SK-N-MC (cell line): ENCODE measurements around the gene CHRNA4.

Source experiments
- DNase-seq: peaks from one replicate; pipeline ENCODE4 v3.0.0-alpha.2; 2011; ENCODE audit warnings: low read depth, low spot score
- H3K27ac ChIP-seq: fragments of 200-600 bp; sonication (generic); 2 replicates; pipeline ENCODE4 v1.5.1; 2016; ENCODE audit warnings: mixed run types
- H3K36me3 ChIP-seq: fragments of 200-600 bp; sonication (generic); 2 replicates; pipeline ENCODE4 v1.6.1; 2017; ENCODE audit warnings: antibody characterized with exemption, low read length, mixed read lengths; ENCODE audit not compliant: insufficient read depth
- H3K4me3 ChIP-seq: fragments of 200-600 bp; sonication (generic); 2 replicates; pipeline ENCODE4 v1.5.1; 2016
- H3K9ac ChIP-seq: fragments of 200-600 bp; sonication (generic); 2 replicates; pipeline ENCODE4 v1.8.0; 2017; ENCODE audit warnings: mixed run types, mixed read lengths; ENCODE audit not compliant: insufficient read length
- H3K9me3 ChIP-seq: fragments of 200-600 bp; sonication (generic); 2 replicates; pipeline ENCODE4 v1.6.1; 2017; ENCODE audit warnings: low read depth, mild to moderate bottlenecking, antibody characterized with exemption, low read length, moderate library complexity, mixed read lengths
- EZH2 ChIP-seq: fragments of 200-600 bp; sonication (generic); IDR thresholded peaks from one replicate; pipeline ENCODE4 v1.6.1; 2017; ENCODE audit warnings: antibody characterized with exemption
- FOXP2 ChIP-seq: optimal IDR thresholded peaks from 2 replicates; pipeline ENCODE3; 2011; ENCODE audit warnings: mild to moderate bottlenecking, moderate library complexity; ENCODE audit not compliant: insufficient read depth; ENCODE audit errors: extremely low read length, control extremely low read depth
- POLR2AphosphoS5 ChIP-seq: IDR thresholded peaks from 2 replicates; pipeline ENCODE4 v1.6.1; 2012; ENCODE audit warnings: mild to moderate bottlenecking, low read depth, low read length, borderline replicate concordance

CHRNA4 gene

DNA sequence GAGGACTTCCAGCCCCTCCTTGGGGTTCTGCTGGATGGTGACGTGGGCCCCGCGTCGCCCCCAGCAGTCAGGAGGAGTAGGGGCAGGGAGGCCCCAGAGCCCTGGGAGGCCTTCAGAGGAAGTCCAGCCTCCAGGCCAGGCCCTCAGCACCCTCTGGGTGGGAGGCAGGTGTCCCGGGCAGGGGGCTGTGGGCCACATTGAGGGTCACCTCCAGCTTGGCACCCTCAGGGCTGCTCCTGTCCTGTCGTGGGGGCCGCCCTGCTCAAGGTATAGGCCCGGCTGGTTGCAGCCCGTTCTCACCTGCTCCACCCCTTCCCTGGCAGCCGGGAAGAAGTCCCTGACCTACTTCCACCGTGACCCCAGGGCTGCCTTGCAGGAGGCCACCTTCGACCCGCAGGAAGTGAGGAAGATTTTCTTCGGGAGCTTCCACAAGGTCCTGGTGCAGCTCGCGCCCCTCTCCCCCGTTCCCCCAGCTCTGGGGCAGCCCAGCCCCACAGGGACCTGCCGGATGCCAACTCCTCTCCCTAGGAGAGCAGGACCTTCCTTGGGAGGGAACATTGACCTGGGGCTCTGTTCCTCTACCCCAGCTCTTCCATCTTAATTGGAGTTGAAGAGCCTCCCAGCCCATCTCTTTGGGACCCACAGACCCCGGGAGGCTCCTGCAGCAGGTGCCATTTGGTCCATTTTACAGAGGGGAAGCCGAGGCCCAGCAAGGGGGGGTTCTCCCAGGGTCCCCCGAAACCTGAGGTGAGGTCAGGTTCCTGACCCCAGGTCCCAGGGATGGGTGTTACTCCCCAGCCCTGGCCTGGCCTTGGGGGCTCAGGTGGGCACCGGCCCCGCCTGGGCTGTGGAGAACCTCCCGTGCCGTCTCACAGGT, 41.7 kb downstream of the CHRNA4 start:
- Histone ChIP-seq H3K36me3 (no peaks in the 10 kb centered on the region), H3K9me3 (no peaks in the 10 kb centered on the region), H3K27ac (no peak overlapping the region), H3K9ac (no peak overlapping the region), H3K4me3 (no peak overlapping the region)
- no peak for DNase-seq
- no peak for TF ChIP-seq EZH2
- TF ChIP-seq FOXP2, result no peak
- no peak for TF ChIP-seq POLR2AphosphoS5

- Histone ChIP-seq H3K9ac (no peak overlapping the region), H3K9me3 (no peaks in the 10 kb centered on the region), H3K27ac (no peak overlapping the region), H3K4me3 (no peak overlapping the region), H3K36me3 (no peaks in the 10 kb centered on the region)
- TF ChIP-seq POLR2AphosphoS5, result no peak
- no peak for TF ChIP-seq FOXP2
- no peak for TF ChIP-seq EZH2
- DNase-seq, result no peak
Observed at GRCh38 chr20:63318391-63319163, 42.6 kb downstream of the CHRNA4 start.

GRCh38 chr20:63317601-63318291, 43.4 kb downstream of the CHRNA4 start:
- TF ChIP-seq POLR2AphosphoS5, result no peak
- no peak for TF ChIP-seq FOXP2
- TF ChIP-seq EZH2, result no peak
- no peaks in the 10 kb centered on the region for H3K9me3 ChIP-seq
- no peak overlapping the region for H3K27ac ChIP-seq
- DNase-seq, result no peak
- no peaks in the 10 kb centered on the region for H3K36me3 ChIP-seq
- H3K4me3 ChIP-seq, result no peak overlapping the region
- H3K9ac ChIP-seq, result no peak overlapping the region

DNA sequence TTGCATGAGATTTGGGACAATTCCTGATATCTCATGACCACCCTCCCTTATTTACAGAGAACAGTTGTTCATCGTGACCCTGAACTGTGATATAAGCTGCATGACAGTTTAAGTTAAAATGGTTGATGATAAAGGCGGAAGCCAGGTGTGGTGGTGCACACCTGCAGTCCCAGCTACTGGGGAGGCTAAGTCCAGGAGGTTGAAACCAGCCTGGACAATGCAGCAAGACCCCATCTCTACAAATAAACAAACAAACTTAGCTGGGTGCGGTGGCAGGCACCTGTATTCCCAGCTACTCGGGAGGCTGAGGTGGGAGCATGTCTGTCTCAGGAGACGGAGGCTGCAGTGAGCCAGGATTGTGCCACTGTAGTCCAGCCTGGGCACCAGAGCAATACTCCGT, 44.1 kb downstream of the CHRNA4 start:
- no peaks in the 10 kb centered on the region for H3K9me3 ChIP-seq
- no peak overlapping the region for H3K4me3 ChIP-seq
- DNase-seq, result no peak
- H3K27ac ChIP-seq, result no peak overlapping the region
- H3K9ac ChIP-seq, result no peak overlapping the region
- H3K36me3 ChIP-seq, result no peaks in the 10 kb centered on the region
- TF ChIP-seq EZH2 (no peak), FOXP2 (no peak), POLR2AphosphoS5 (no peak)

DNA sequence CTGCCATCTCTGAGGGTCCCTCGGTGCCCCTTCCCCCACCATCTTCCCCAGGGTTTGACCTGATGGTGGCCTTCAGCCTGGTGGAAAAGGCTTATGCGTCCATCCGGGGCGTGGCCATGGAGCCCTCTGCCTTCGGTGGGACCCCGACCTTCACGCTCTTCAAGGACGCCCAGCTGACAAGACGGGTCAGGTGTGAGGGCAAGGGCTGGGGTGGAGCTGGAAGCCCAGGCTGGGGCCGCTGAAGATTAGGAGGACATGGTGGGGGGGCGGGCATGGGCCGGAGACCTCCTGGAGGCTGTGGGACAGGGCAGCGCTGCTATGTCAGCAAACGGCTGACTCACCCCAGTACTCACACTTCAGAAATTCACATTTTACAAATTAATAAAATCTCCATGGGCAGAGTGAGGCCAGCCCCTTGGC, 44.6 kb downstream of the CHRNA4 start:
- Histone ChIP-seq H3K36me3 (no peaks in the 10 kb centered on the region), H3K9me3 (no peaks in the 10 kb centered on the region), H3K9ac (no peak overlapping the region), H3K4me3 (no peak overlapping the region), H3K27ac (no peak overlapping the region)
- TF ChIP-seq POLR2AphosphoS5 (no peak), FOXP2 (no peak), EZH2 (no peak)
- DNase-seq, result no peak

GRCh38 chr20:63315731-63316491, 45.2 kb downstream of the CHRNA4 start:
- Histone ChIP-seq H3K4me3 (no peak overlapping the region), H3K27ac (no peak overlapping the region), H3K9ac (no peak overlapping the region), H3K36me3 (no peaks in the 10 kb centered on the region), H3K9me3 (no peaks in the 10 kb centered on the region)
- no peak for TF ChIP-seq POLR2AphosphoS5
- TF ChIP-seq EZH2, result no peak
- TF ChIP-seq FOXP2, result no peak
- DNase-seq, result no peak

GRCh38 chr20:63315240-63315689, 45.9 kb downstream of the CHRNA4 start:
- H3K36me3 ChIP-seq, result no peaks in the 10 kb centered on the region
- DNase-seq, result no peak
- H3K9me3 ChIP-seq, result no peaks in the 10 kb centered on the region
- no peak for TF ChIP-seq FOXP2
- no peak for TF ChIP-seq POLR2AphosphoS5
- TF ChIP-seq EZH2, result no peak
- H3K4me3 ChIP-seq, result no peak overlapping the region
- no peak overlapping the region for H3K27ac ChIP-seq
- no peak overlapping the region for H3K9ac ChIP-seq
